Smooth muscle cell of the brain vasculature (primary cell): Measurements from ENCODE around the gene DDHD1.
"Not testable (repeated sequence)": the region's sequence is repeated elsewhere in the genome, so short reads cannot be mapped to it uniquely, and the experiment has no call there.

Experiments used
- DNase-seq: peaks from one replicate; pipeline ENCODE4 v3.0.0-alpha.2; 2012; ENCODE audit warnings: low read depth, low spot score

Gene DDHD1

GRCh38 chr14:53108292-53109104 is 44.6 kb downstream of the DDHD1 start:
- no peak for DNase-seq

- DNase-seq = no peak
Observed at GRCh38 chr14:53106768-53107167, 46.4 kb downstream of the DDHD1 start.

GRCh38 chr14:53103636-53104340 is 49.3 kb downstream of the DDHD1 start:
- DNase-seq = no peak

DNA sequence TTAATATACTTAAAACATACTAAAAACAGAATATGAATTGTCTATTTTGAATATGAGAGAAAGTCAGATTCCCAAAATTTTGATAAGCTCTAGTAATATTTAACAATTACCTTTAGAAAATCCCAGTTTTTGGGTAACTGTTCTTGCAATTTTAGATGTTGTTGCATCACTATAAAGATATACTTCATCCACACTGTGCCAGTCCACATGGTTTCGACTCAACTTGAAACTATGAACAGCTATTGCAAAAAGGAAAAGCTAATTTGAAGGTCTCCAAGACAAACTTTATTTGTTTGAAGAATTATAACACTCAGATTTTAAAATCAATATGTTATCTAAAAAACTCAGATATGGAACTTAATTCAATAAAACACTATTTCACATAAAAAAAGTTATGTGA is 59.9 kb downstream of the DDHD1 start:
- DNase-seq = no peak

DNA sequence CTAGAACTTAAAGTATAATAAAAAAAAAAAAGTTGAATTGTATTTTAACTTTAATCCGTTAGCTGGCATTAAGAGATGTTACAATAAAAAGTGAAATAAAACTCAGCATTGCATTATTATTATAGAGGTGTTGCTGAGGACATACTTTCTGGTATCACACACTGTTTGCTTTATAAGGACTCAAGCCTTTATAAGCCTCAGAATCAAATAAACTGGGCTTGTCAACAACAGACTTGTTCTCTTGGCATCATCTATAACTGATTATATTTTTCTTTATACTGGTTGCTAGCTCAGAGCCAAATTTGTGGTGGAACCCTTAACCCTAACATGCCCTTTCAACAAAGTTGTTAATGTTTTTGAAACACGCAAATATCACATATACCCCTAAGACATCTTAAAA is 62.3 kb downstream of the DDHD1 start:
- DNase-seq = no peak

GRCh38 chr14:53084954-53085353 is 68.2 kb downstream of the DDHD1 start:
- DNase-seq = not testable (repeated sequence)

- DNase-seq = no peak
Observed at GRCh38 chr14:53064475-53064874, 88.6 kb downstream of the DDHD1 start.

- DNase-seq = no peak
Observed at GRCh38 chr14:53062856-53063255, 90.3 kb downstream of the DDHD1 start.

DNA sequence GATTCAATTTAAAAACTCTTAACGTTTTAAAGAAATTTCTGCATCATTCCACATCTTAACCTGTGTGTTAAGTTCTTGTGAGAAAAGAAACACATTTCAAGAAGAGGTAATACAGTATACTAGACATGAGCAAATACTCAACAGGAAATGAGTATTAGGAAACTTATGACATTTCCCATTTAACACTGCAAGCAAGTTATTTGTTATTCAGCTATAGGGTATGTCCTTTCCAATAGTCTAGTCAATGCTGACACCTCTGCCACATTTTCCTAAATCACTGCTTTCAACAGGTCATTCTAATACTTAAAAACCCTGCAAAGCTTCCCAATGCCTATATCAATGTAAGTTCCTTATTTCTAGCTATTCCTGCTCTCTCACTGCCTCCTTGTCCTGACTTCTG is 93.1 kb downstream of the DDHD1 start:
- no peak for DNase-seq

- peak; percentile 41 for DNase-seq
Observed at GRCh38 chr14:53055003-53055402, 98.1 kb downstream of the DDHD1 start.

GRCh38 chr14:53054457-53054856 is 98.7 kb downstream of the DDHD1 start:
- DNase-seq = no peak

- no peak for DNase-seq
Observed at GRCh38 chr14:53048631-53049030, 104.5 kb downstream of the DDHD1 start.

DNA sequence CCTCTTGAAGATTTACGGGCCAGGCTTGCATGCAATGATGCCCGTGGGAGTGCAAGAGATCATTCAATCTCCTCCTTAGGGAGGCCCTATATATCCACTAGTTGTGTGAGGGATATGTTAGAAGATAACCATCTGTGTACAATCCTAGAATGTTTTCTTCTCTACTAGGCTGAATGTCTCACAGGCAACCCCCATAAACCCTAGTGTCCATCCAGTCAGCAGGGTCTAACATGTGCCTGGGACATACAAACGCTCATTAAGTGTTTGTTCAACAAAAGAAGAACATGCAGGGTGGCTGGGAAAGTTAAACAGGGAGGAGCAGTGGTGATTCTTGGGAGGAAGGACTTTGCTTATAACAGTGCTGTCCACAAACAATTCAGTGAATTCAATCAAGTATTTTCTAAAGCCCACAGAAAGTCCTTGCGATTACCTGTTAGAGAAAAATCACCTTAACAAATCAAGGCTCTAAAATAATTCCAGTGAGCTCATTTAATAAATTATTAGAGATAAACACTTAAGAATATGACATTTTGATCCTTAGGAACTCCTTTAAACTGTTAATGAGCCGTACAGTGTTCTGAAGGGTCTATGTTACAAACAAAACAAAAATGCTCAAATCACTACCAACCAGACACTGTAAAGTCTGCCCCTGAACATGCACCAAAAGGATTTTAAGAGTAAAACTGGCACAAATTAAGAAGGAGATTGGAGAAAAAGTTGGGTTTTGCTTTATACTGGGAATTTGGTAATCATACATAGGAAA is 105.6 kb downstream of the DDHD1 start:
- DNase-seq = no peak

DNA sequence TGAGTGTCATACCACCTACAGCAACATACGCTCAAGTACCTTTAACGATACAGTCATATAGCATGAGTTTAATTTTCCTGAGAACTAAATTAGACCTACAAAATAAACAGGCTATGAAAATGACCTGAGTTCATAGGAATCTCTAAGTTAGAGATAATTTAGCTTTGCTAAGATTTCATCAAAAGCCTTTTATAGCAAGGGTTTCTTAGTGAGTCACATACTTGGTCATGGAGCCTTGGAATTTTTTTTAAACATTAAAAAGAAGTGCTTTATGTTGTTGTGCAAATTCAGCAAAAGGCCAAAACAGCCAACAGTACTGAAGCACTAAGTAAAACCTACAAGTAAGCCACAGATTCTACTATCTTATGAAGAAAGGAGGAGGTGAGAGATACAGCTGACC is 108.6 kb downstream of the DDHD1 start:
- DNase-seq = no peak

DNA sequence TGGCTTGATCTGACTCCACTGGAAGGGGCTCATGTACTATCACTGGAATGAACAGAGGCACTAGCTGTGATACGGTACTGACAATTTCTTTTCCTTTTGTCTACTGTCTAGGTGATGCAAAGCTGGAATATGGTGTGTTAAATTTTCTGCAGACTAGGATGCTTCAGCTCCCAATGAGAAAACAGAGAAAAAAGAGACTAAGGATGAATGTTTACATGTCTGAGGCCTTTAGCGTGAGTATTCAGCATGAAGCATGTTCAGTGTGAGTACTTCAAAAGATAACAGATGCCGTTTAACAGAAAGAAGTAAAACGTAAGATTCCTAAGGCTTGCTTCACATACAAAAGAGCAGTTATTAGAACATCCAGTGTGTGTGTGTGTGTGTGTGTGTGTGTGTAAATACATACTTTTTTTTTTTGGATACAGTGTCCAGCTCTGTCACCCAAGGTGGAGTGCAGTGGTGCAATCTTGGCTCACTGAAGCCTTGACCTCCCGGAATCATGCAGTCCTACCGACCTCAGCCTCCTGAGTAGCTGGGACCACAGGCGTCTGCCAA is 110.0 kb downstream of the DDHD1 start:
- DNase-seq = no peak

GRCh38 chr14:53042480-53042879 is 110.6 kb downstream of the DDHD1 start:
- DNase-seq = no peak

DNA sequence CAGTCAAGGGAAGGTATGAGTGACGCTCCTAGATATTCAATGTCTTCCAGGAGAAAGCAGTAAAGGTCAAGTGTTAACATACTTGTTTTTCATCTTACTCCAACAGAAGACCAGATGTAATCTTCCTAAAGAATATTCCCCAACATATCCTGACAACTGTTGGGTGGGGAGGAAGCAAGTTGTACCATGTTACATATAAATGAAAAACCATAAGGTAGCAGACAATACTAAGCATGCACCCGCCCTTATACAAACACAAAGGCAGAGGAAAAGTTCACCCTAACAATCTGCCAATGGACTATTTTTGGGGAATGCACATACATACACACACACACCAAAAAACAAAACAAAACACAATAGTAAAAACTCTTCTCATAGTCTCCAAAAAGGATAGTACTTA is 112.1 kb downstream of the DDHD1 start:
- DNase-seq = no peak

DNA sequence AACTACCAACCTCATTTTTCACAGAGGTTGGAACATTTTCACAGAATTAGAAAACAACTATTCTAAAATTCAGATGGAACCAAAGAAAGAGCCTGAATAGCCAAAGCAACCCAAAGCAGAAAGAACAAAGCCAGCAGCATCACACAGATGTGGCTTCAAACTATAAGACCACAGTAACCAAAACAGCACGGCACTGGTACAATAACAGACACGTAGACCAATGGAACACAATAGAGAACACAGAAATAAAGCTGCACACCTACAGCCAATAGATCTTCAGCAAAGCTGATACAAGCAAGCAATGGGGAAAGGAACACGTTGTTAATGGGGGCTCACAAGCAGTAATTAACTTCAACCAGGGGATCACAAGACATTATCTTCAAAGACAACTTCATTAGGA is 114.5 kb downstream of the DDHD1 start:
- no peak for DNase-seq

GRCh38 chr14:53037016-53037415 is 116.1 kb downstream of the DDHD1 start:
- no peak for DNase-seq

DNA sequence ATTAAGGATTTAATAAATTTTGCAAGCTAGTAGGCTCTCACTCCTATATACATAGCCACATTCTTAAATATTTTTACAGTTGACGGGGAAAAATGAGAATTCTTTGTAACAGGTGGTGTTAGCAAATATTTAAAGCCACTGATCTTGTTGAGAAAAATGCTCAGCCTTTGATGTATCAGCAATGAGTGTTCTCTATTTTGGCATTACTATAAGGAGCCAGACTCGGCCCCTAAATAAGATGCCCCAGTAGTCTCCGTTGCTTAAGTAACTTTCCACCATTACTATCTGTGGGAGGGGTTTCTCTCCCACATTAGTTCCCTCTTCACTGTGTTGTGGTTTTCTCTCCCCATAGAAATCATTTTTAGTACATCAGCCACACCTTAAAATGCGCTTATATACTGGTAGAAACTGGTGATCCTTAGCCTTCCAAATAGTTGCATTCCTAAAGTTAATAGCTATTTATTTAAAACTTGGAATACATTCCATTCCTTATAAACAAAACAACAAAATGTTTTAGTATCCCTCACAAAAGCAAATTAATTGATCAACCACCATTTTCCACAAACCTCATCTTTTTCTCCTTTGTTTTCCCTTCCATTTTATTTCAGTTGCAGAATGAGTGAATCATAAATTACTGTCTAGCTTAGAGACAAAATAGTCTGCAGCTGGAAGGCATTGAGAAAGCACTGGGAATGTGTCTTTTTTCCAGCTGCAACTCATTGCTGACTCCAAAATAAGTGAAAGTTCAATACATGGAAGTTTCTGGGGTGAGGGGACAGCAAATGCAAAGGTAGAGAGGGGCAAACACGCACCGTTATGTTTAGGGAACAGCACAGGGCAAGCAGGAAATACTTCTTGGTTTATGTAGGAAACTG is 117.5 kb downstream of the DDHD1 start:
- no peak for DNase-seq

DNA sequence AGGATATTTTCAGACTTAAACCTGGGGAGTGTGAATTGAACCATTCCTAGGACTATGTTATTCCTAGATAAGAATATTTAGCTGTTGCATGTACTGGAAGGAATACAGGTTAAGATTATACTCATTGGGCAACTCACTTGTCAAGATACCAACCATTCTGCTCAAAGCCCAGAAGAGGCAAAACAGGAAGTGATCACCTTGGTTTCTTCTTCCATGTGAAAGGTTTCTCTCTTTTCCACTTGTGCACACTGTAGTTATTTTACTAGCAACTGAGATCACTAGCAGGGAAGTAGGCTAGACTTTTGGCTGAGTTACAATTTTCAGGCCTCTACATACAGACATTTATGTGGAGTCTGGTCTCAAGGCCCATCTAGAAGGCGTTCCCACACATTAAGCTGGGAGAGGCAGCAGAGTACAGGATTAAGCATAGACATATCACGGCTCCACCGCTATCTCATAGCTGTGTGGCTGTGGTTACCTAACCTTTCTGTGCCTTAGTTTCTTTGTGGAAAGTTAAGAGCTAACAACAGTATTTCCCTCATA is 118.4 kb downstream of the DDHD1 start:
- DNase-seq = no peak
